ENCODE results near the gene TRMT1L.

DNA sequence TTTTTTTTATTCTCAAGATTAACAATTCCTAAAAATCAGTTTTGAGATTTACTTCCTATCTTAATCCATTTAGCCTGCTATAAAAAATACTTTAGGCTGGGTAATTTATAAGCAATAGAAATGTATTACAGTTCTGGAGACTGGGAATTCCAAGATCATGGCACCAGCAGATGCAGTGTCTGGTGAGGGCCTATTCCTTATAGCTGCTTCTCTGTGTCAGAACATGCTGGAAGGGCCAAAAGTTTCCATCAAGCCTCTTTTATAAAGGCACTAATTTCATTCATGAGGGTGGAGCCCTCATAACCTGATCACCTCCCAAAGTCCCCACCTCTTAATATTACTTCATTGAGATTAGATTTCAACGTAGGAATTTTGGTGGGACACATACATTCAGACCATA, 69.7 kb downstream of the TRMT1L start:
- TF ChIP-seq, protein P1, sequence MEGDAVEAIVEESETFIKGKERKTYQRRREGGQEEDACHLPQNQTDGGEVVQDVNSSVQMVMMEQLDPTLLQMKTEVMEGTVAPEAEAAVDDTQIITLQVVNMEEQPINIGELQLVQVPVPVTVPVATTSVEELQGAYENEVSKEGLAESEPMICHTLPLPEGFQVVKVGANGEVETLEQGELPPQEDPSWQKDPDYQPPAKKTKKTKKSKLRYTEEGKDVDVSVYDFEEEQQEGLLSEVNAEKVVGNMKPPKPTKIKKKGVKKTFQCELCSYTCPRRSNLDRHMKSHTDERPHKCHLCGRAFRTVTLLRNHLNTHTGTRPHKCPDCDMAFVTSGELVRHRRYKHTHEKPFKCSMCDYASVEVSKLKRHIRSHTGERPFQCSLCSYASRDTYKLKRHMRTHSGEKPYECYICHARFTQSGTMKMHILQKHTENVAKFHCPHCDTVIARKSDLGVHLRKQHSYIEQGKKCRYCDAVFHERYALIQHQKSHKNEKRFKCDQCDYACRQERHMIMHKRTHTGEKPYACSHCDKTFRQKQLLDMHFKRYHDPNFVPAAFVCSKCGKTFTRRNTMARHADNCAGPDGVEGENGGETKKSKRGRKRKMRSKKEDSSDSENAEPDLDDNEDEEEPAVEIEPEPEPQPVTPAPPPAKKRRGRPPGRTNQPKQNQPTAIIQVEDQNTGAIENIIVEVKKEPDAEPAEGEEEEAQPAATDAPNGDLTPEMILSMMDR (conservative IDR thresholded peaks at IDR 0.05 in 1 of 2, IDR thresholded peaks at IDR 0.05 in 1 of 2; ENCODE audit: low read depth in 1 of 2, low read length in 2 of 2): no peak
- no peak for TF ChIP-seq EZH2 (IDR thresholded peaks at IDR 0.05; ENCODE audit: low read length, missing control alignments)
